Endothelial cell of umbilical vein (primary cell): Measurements from ENCODE around the gene TRPC4AP. TPM values are rescaled to one million over a fixed set of nuclear protein-coding genes. Genes with fewer than 3 reads are reported as not detected.

ENCODE experiments used
- BruUV-seq: library from RNA; stranded (reverse); fragments of 400-500 nt; replicated peaks from 2 replicates; lab custom pipeline; 2021; lab: Mats Ljungman, UMichigan
- CTCF ChIA-PET: fragments of 300-600, 350-600 bp; sonication (Branson Sonifier 250); formaldehyde crosslinking; loops from one replicate; lab custom pipeline; 2021; ENCODE audit warnings: antibody characterized with exemption, inconsistent platforms; lab: Charles Lee
- POLR2A ChIA-PET: fragments of 300-600, 350-600 bp; sonication (Branson Sonifier 250); formaldehyde crosslinking; loops from one replicate; lab custom pipeline; 2021; ENCODE audit warnings: antibody characterized with exemption, inconsistent platforms; lab: Charles Lee
- DNase-seq: peaks from one replicate; pipeline ENCODE4 v3.0.0-alpha.2; 2011; ENCODE audit warnings: low read depth, low spot score
- FAIRE-seq: peaks from 2 replicates; lab custom pipeline; 2011; peaks lifted over from hg19 to GRCh38; lab: Jason Lieb, UNC
- H2AFZ ChIP-seq: 2 replicates; pipeline ENCODE4 v1.6.0; 2012; ENCODE audit warnings: low read depth, low read length, control low read depth, inconsistent platforms
- H3K27ac ChIP-seq: 2 replicates; pipeline ENCODE4 v1.5.1; 2011; ENCODE audit warnings: low read depth, mild to moderate bottlenecking, control low read depth, low read length, moderate library complexity; ENCODE audit not compliant: insufficient read depth
- H3K27me3 ChIP-seq, 2 experiments: 2 replicates each; pipeline versions ENCODE4 v1.6.0 to v1.6.1; 2011; ENCODE audit warnings: low read length in 2 of 2, mixed read lengths in 1 of 2; ENCODE audit not compliant: control insufficient read depth in 2 of 2, insufficient read depth in 2 of 2
- H3K36me3 ChIP-seq, 2 experiments: 2 replicates in 1 of 2; 3 replicates in 1 of 2; pipeline ENCODE4 v1.5.1; 2011; ENCODE audit warnings: low read length in 2 of 2, mild to moderate bottlenecking in 1 of 2, moderate library complexity in 1 of 2; ENCODE audit not compliant: control insufficient read depth in 2 of 2, insufficient read depth in 2 of 2; ENCODE audit errors: extremely low read depth in 1 of 2
- H3K4me1 ChIP-seq: 3 replicates; pipeline ENCODE4 v1.5.1; 2011; ENCODE audit warnings: mild to moderate bottlenecking, low read length; ENCODE audit not compliant: control insufficient read depth, insufficient read depth; ENCODE audit errors: extremely low read depth
- H3K4me2 ChIP-seq: 2 replicates; pipeline ENCODE4 v1.6.1; 2011; ENCODE audit warnings: low read length, control low read depth, mixed read lengths; ENCODE audit not compliant: insufficient read depth
- H3K4me3 ChIP-seq, 3 experiments: fragments of 200-600 bp in 1 of 3; sonication (generic), shearing (Covaris generic) in 1 of 3; replicated peaks in 1 of 3; 2 replicates each; pipeline ENCODE4 v1.5.1; 2011 to 2016; ENCODE audit warnings: control low read depth in 3 of 3, low read length in 3 of 3, mild to moderate bottlenecking in 2 of 3, inconsistent platforms in 1 of 3, low read depth in 1 of 3, moderate library complexity in 1 of 3; ENCODE audit not compliant: insufficient read depth in 1 of 3
- H3K79me2 ChIP-seq: 2 replicates; pipeline ENCODE4 v1.6.0; 2012; ENCODE audit warnings: low read length, inconsistent platforms; ENCODE audit not compliant: control insufficient read depth, insufficient read depth
- H3K9ac ChIP-seq: replicated peaks from 2 replicates; pipeline ENCODE3; 2011; ENCODE audit warnings: low read length, control low read depth; ENCODE audit not compliant: insufficient read depth; ENCODE audit errors: extremely low read depth
- H3K9me1 ChIP-seq: replicated peaks from 3 replicates; pipeline ENCODE4 v1.6.0; 2011; ENCODE audit warnings: mild to moderate bottlenecking, low read length; ENCODE audit not compliant: control insufficient read depth, insufficient read depth; ENCODE audit errors: extremely low read depth
- H3K9me3 ChIP-seq: replicated peaks from 2 replicates; pipeline ENCODE4 v1.5.1; 2012; ENCODE audit warnings: low read length, inconsistent platforms; ENCODE audit not compliant: control insufficient read depth, insufficient read depth
- H4K20me1 ChIP-seq: replicated peaks from 2 replicates; pipeline ENCODE3; 2011; ENCODE audit warnings: mild to moderate bottlenecking, low read length; ENCODE audit not compliant: control insufficient read depth, insufficient read depth; ENCODE audit errors: extremely low read depth
- CTCF ChIP-seq, 2 donors: IDR thresholded peaks; 1 replicate in 1 of 2; 2 replicates in 1 of 2; pipeline ENCODE4 v1.5.1; 2011; ENCODE audit warnings: low read length in 2 of 2, mild to moderate bottlenecking in 2 of 2, moderate library complexity in 2 of 2, control low read depth in 1 of 2, inconsistent platforms in 1 of 2, low read depth in 1 of 2; ENCODE audit not compliant: insufficient read depth in 1 of 2; ENCODE audit errors: extremely low read depth in 1 of 2
- EZH2 ChIP-seq: IDR thresholded peaks from 2 replicates; pipeline ENCODE4 v1.6.1; 2012; ENCODE audit warnings: borderline replicate concordance, low read depth, mild to moderate bottlenecking, moderate library complexity, low read length, inconsistent platforms; ENCODE audit not compliant: severe bottlenecking
- FOS ChIP-seq: IDR thresholded peaks from 2 replicates; pipeline ENCODE4 v1.6.1; 2011; ENCODE audit warnings: mild to moderate bottlenecking, low read length, moderate library complexity, borderline replicate concordance; ENCODE audit not compliant: insufficient read depth
- GATA2 ChIP-seq: IDR thresholded peaks from 2 replicates; pipeline ENCODE4 v1.7.0; 2011; ENCODE audit warnings: low read depth, mild to moderate bottlenecking, moderate library complexity, mixed read lengths, low read length; ENCODE audit not compliant: insufficient read length, insufficient read depth
- JUN ChIP-seq: IDR thresholded peaks from 2 replicates; pipeline ENCODE4 v1.6.1; 2011; ENCODE audit warnings: borderline replicate concordance, low read depth; ENCODE audit not compliant: insufficient read length, insufficient read depth
- MAX ChIP-seq: IDR thresholded peaks from 2 replicates; pipeline ENCODE4 v1.6.1; 2011; ENCODE audit not compliant: insufficient read depth, insufficient read length
- MYC ChIP-seq: IDR thresholded peaks from one replicate; pipeline ENCODE4 v1.6.1; 2011; ENCODE audit warnings: mild to moderate bottlenecking, low read depth, low read length
- POLR2A ChIP-seq: IDR thresholded peaks from 2 replicates; pipeline ENCODE4 v1.6.1; 2012; ENCODE audit warnings: low read depth, mild to moderate bottlenecking, control low read depth, low read length
- POLR2AphosphoS5 ChIP-seq: IDR thresholded peaks from 2 replicates; pipeline ENCODE4 v1.6.1; 2012; ENCODE audit warnings: low read depth, mild to moderate bottlenecking, control low read depth, low read length, moderate library complexity; ENCODE audit not compliant: insufficient read depth
- dilution Hi-C: fragments of 300-500 bp; cut with MboI; formaldehyde crosslinking; loops from one replicate; pipeline ENCODE4 v1.15.0; 2019; ENCODE audit warnings: low sequenced_read_pairs; ENCODE audit not compliant: extremely low pct_ligation_motif_present
- intact Hi-C: fragments of 100-400 bp; cut with micrococcal nuclease; formaldehyde crosslinking; loops from one replicate; pipeline ENCODE4 v1.10.0; 2022
- polyA plus RNA-seq, 4 experiments: library from polyadenylated mRNA; depleted of rRNA in 3 of 4; stranded (reverse) in 3 of 4; unstranded in 1 of 4; fragments of >200 nt; gene quantifications; 2 replicates each; pipeline versions ENCODE4 v1.2.1 to v1.2.3, GENCODE V29; 2011 to 2012; ENCODE audit warnings: missing spikeins in 1 of 4
- total RNA-seq: library from RNA; stranded (reverse); gene quantifications from 2 replicates; pipeline ENCODE4 v1.2.3, GENCODE V29; 2021

The TRPC4AP gene
- total and polyA plus RNA-seq, 2 donors (not counting 3 experiments of a cell fraction or from before 2014, with no cell fraction given): 89.0 to 103 TPM

- no peak for TF ChIP-seq POLR2A
- no peak for TF ChIP-seq POLR2AphosphoS5
- TF ChIP-seq MAX: no peak
- no peak for TF ChIP-seq FOS
- TF ChIP-seq GATA2: no peak
- TF ChIP-seq EZH2: no peak
- no peak for TF ChIP-seq CTCF (IDR thresholded peaks at IDR 0.05; ENCODE audit: extremely low read depth in 1 of 2, insufficient read depth in 1 of 2, low read depth in 1 of 2, low read length in 2 of 2)
- no peak for TF ChIP-seq JUN
- no peak for TF ChIP-seq MYC
- FAIRE-seq: no peak
- intact Hi-C loops: no loop called here
- Histone ChIP-seq H4K20me1 (no peaks in the 10 kb centered on the region), H2AFZ (no peak overlapping the region), H3K79me2 (no peaks in the 10 kb centered on the region), H3K9ac (no peak overlapping the region), H3K4me3 (no peak overlapping the region), H3K4me2 (no peak overlapping the region), H3K4me1 (no peaks in the 10 kb centered on the region), H3K27ac (no peak overlapping the region), H3K27me3 (no peaks in the 10 kb centered on the region), H3K36me3 (no peaks in the 10 kb centered on the region), H3K9me1 (no peaks in the 10 kb centered on the region), H3K9me3 (no peaks in the 10 kb centered on the region)
- ChIA-PET POLR2A (no interaction called here), CTCF (interaction anchor here (0.9 to 1.5 kb wide), 2 partner anchors 8 to 40 kb away, joined by 3 to 6 read pairs; no protein-coding TSS in a partner anchor)
- DNase-seq: no peak
- dilution Hi-C loops: no loop called here
- no TSS peak for BruUV-seq
Measured at GRCh38 chr20:35104685-35105295, 12.2 kb upstream of the TRPC4AP start.
